OCI-LY3 (cell line): ENCODE data around the gene MAP3K12.

Source experiments
- CTCF ChIP-seq: fragments of 200-600, 300-600 bp; sonication (generic); IDR thresholded peaks from 2 replicates; pipeline ENCODE4 v1.5.1; 2014; ENCODE audit warnings: antibody characterized with exemption, low read length, low read depth
- EZH2phosphoT487 ChIP-seq: fragments of 200-600 bp; shearing (Covaris generic); IDR thresholded peaks from 2 replicates; pipeline ENCODE4 v1.6.1; 2018; ENCODE audit warnings: antibody characterized with exemption, mixed run types, low read depth

GRCh38 chr12:53482626-53483168 is 16.6 kb downstream of the MAP3K12 start:
- no peak for TF ChIP-seq CTCF
- TF ChIP-seq EZH2phosphoT487 = no peak
